ENCODE results near the gene ODAPH.
A peak's percentile ranks its signal among the peaks of the same experiment; 100 is the strongest.
"Not testable (repeated sequence)": the region's sequence is repeated elsewhere in the genome, so short reads cannot be mapped to it uniquely, and the experiment has no call there.

ODAPH gene

GRCh38 chr4:75542824-75543223, 13.0 kb upstream of the ODAPH start:
- in situ Hi-C loops (cut with MboI; ENCODE audit: low pct_unique_long_range_greater_than_20kb, low sequenced_read_pairs), result no loop called here
- no peak for DNase-seq

- in situ Hi-C loops (cut with MboI; ENCODE audit: low pct_unique_long_range_greater_than_20kb, low sequenced_read_pairs); DNase-seq: not testable (repeated sequence)
Measured at GRCh38 chr4:75544220-75544619, 11.6 kb upstream of the ODAPH start.

GRCh38 chr4:75544870-75545269, 11.0 kb upstream of the ODAPH start:
- in situ Hi-C loops (cut with MboI; ENCODE audit: low pct_unique_long_range_greater_than_20kb, low sequenced_read_pairs), result no loop called here
- DNase-seq, result no peak

GRCh38 chr4:75545526-75545925, 10.3 kb upstream of the ODAPH start:
- DNase-seq, result no peak
- in situ Hi-C loops (cut with MboI; ENCODE audit: low pct_unique_long_range_greater_than_20kb, low sequenced_read_pairs), result no loop called here

- DNase-seq, result peak; percentile 40
- in situ Hi-C loops (cut with MboI; ENCODE audit: low pct_unique_long_range_greater_than_20kb, low sequenced_read_pairs), result no loop called here
Measured at GRCh38 chr4:75547647-75548387, 8.0 kb upstream of the ODAPH start.

- no peak for DNase-seq
- in situ Hi-C loops (cut with MboI; ENCODE audit: low pct_unique_long_range_greater_than_20kb, low sequenced_read_pairs), result no loop called here
Measured at GRCh38 chr4:75549019-75549418, 6.8 kb upstream of the ODAPH start.

- in situ Hi-C loops (cut with MboI; ENCODE audit: low pct_unique_long_range_greater_than_20kb, low sequenced_read_pairs), result no loop called here
- DNase-seq, result no peak
Measured at GRCh38 chr4:75552452-75552851, 3.4 kb upstream of the ODAPH start.

- DNase-seq, result no peak
- in situ Hi-C loops (cut with MboI; ENCODE audit: low pct_unique_long_range_greater_than_20kb, low sequenced_read_pairs), result no loop called here
Measured at GRCh38 chr4:75557696-75558095, 1.8 kb downstream of the ODAPH start.

- in situ Hi-C loops (cut with MboI; ENCODE audit: low pct_unique_long_range_greater_than_20kb, low sequenced_read_pairs), result no loop called here
- no peak for DNase-seq
Measured at GRCh38 chr4:75561789-75562188, 5.9 kb downstream of the ODAPH start.

GRCh38 chr4:75564023-75564422, 8.2 kb downstream of the ODAPH start:
- DNase-seq, result no peak
- in situ Hi-C loops (cut with MboI; ENCODE audit: low pct_unique_long_range_greater_than_20kb, low sequenced_read_pairs), result no loop called here

- peak; percentile 19 for DNase-seq
- in situ Hi-C loops (cut with MboI; ENCODE audit: low pct_unique_long_range_greater_than_20kb, low sequenced_read_pairs), result no loop called here
Measured at GRCh38 chr4:75565481-75565880, 9.6 kb downstream of the ODAPH start.

GRCh38 chr4:75566911-75567310, 11.0 kb downstream of the ODAPH start:
- no peak for DNase-seq
- in situ Hi-C loops (cut with MboI; ENCODE audit: low pct_unique_long_range_greater_than_20kb, low sequenced_read_pairs), result no loop called here

GRCh38 chr4:75567725-75568124, 11.9 kb downstream of the ODAPH start:
- in situ Hi-C loops (cut with MboI; ENCODE audit: low pct_unique_long_range_greater_than_20kb, low sequenced_read_pairs), result no loop called here
- DNase-seq, result no peak

GRCh38 chr4:75584067-75584466, 28.2 kb downstream of the ODAPH start:
- in situ Hi-C loops (cut with MboI; ENCODE audit: low pct_unique_long_range_greater_than_20kb, low sequenced_read_pairs), result no loop called here
- DNase-seq, result no peak

GRCh38 chr4:75593393-75593792, 37.5 kb downstream of the ODAPH start:
- in situ Hi-C loops (cut with MboI; ENCODE audit: low pct_unique_long_range_greater_than_20kb, low sequenced_read_pairs), result no loop called here
- no peak for DNase-seq

GRCh38 chr4:75596061-75596460, 40.2 kb downstream of the ODAPH start:
- in situ Hi-C loops (cut with MboI; ENCODE audit: low pct_unique_long_range_greater_than_20kb, low sequenced_read_pairs), result no loop called here
- DNase-seq, result no peak

- no peak for DNase-seq
- in situ Hi-C loops (cut with MboI; ENCODE audit: low pct_unique_long_range_greater_than_20kb, low sequenced_read_pairs), result no loop called here
Measured at GRCh38 chr4:75598390-75598789, 42.5 kb downstream of the ODAPH start.

GRCh38 chr4:75599647-75600046, 43.8 kb downstream of the ODAPH start:
- in situ Hi-C loops (cut with MboI; ENCODE audit: low pct_unique_long_range_greater_than_20kb, low sequenced_read_pairs), result no loop called here
- no peak for DNase-seq

- in situ Hi-C loops (cut with MboI; ENCODE audit: low pct_unique_long_range_greater_than_20kb, low sequenced_read_pairs), result no loop called here
- no peak for DNase-seq
Measured at GRCh38 chr4:75605928-75606327, 50.1 kb downstream of the ODAPH start.

GRCh38 chr4:75612306-75612705, 56.4 kb downstream of the ODAPH start:
- in situ Hi-C loops (cut with MboI; ENCODE audit: low pct_unique_long_range_greater_than_20kb, low sequenced_read_pairs), result no loop called here
- DNase-seq, result no peak
